Endothelial cell of hepatic sinusoid (primary cell): ENCODE data around the gene FDPS.

ENCODE experiments used
- in situ Hi-C: cut with HindIII; loops from 2 replicates; pipeline ENCODE4 v1.10.0; 2017; ENCODE audit warnings: low sequenced_read_pairs

FDPS gene

DNA sequence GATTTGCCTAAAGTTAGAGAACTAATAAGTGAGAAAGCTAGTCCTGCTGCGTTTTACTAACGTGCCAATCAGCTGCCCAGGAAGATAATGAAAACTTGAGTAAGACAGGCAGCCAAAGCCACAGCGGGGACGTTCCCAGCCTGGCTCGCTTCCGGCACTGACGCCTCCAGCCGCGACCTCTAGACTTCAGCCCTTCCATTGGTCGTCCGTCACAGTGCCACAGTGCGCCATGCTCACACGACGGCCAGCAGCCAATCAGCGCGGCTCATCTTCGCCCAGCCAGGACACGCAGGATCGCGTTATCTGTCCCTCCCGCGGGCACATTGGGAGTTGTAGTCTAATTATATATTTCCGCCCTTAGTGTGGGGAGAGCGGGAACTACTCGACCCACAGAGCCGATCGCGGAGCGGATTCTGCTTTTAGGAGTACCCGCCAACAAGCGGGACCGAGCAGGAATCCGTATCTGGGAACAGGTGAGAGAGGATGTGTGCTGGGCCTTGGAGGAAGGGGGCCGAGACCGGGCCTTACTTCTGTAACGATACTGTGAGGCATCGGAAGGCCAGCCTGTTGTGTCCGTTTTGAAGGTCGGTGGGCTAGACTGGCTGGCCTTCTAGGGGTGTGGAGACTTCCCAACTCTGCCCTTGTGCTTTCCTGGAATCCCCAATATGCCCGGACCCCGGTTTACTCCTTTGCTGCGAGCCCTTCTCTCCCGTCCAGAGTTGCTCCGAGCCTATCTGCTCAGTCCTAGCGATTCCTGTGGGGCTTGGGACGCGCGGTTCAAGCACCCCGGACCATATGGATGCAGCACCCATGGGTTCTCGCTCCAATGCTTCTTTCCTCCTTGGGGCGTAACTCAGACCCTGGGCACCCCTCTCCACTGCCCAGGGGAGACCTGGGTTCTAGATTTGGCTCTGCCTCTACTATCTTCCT lies at the start of gene FDPS:
TSS of gene FDPS (plus strand) at position 374 of the 930 bp plus-strand sequence. CDS start 924 bp downstream, outside the sequence.
- in situ Hi-C loops: no loop called here

DNA sequence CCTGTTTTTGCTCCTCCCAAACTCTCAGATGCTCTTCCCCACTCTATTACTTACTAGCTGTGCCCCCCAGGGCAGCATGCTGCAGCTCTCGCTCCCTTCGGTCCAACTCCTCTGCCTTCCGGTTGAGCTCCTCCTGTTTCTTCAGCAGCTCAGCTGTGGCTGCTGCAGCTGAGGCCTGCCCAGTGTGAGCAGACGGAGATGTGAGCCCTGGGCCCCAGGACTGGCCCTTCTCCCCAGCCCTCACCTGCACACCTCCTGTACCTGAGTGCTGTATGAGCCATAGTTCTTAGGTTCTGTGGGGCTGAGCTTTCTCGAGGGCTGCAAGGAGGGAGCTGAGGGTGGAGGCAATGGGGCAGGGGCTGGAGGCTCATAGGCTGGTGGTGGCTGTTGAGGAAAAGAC lies 48.4 kb upstream of the FDPS start:
- in situ Hi-C loops: no loop called here

DNA sequence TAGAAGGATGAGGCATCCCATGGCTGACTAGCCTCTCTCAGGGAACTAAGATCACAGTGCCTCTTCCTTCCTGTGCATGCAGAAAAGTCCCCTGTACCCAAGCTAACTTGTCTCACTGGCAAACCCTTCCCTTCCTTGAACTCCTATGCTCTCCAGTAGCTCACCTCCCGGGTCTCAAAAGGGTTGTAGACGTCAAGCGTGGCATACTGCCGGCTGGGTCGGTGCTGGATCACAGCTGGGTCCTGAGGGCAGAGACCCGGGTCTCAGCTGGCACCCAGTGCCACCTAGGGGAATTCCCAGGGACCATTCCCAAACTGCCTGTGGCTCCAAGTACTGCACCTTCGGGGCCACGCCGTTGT lies 47.2 kb upstream of the FDPS start:
- in situ Hi-C loops: no loop called here

DNA sequence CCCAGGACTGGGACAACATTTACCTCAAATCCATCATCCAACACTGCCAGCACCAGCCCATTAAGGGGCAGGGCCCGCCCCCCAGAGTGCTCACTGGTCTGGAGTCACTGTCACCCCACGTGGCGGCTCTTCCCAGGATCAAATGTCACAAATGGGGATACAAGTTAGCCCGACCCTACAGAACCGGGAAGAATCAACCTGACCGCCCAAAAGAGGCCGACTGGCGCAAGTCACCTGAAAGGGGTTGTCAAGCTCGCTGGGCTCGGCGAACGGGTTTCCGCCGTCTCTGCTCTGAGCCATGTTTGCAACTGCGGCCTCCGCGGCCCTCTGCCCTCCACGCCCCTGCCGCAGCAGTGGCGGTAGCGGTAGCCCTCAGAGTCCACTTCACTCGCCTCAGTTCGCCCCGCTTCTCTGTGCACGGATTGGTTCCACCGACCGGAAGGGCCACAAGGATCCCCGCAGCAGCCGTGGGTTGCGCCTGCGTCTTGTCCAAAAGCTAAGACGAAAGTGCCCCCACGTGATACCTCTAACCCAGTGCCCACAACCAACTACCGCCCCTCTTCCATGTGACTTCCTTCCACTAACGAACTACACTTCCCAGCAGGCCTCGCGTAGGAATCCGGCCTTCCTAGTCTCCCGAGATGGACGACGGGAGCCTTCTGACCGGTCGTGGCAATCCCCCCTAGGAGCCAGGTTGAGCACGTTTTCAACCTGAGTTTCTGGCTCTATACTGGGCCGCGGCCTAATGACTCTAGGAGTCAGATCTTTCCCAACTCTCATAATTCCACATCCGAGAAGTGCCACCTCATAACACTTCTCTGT lies 46.6 kb upstream of the FDPS start, which contains the start of gene SCAMP3:
TSS of gene SCAMP3 (minus strand) at position 509 of the 822 bp plus-strand sequence. CDS start at position 300, 209 bp downstream.
- in situ Hi-C loops: no loop called here

DNA sequence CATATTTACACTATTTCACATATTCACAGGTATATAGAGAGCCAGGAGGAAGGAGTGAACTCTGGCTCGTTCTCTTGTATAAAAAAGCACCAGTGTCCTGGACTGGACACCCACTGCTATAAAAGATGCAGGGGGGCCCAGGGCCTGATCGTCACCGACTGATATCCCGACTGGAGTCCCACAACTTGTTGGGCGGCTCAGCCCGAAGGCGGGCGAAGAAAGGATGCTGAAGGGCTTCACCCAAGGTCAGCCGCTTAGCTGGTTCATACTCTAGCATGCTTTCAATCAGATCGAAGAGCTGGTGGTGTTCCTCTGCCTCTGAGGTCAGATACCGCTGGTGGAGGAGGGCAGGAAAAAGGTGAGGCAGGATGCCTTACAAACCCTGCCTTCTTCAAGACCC lies 45.6 kb upstream of the FDPS start:
- in situ Hi-C loops: no loop called here

DNA sequence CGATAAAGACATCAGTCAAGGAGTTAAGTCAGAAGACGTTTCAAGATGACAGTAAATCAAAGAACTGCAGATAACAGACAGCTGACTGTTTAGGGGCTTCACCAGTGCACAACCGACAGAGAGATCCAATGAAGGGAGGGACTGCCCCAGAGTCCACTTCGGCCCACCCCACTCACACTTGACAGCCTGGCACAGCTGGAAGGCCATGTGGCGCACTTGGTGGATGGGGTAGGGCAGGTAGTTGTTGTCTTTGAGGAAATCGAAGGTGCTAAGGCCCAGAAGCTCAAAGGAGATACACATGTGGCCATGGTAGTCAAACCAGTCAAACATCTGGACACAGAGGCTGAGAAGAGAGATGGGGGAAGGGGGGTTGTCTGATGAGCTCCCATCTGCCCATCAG lies 42.1 kb upstream of the FDPS start:
- in situ Hi-C loops: no loop called here

DNA sequence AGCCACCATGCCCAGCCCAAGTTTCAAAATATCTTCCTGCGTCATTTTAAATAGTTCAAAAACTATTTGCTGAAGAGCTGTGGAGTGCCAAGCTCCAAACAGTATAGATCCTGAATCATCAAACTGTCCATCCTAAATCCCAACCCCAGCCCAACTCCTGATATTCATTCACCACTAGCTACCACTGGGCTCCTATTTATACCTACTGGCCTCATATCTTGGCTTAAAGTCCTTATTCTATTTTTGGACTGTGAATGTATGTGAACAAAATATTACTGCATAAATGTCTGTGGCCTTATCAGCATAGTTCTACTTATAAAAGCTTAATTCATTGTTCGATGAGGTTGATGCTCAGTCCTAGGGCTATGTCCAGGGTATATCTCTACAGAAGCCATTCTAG lies 41.3 kb upstream of the FDPS start:
- in situ Hi-C loops: no loop called here

DNA sequence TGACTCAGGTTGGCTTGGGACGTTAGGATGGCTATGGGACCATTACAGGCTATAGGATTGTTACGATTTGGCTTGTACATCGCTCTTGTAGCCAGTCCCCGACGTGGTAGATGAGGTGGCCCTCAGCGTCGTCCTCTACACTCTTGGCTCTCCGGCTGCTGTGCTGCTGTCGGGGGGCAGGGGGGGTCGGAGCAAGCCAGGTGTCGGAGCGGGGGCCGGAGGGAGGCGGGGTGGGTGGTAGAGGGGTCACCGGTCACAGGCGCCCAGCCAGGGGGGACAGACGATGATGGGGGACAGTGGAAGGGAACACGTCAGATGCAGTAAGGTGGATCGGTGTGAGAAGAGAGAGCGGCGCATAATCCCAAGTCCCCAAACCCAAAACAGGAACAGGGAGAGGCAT lies 40.0 kb upstream of the FDPS start:
- in situ Hi-C loops: no loop called here

DNA sequence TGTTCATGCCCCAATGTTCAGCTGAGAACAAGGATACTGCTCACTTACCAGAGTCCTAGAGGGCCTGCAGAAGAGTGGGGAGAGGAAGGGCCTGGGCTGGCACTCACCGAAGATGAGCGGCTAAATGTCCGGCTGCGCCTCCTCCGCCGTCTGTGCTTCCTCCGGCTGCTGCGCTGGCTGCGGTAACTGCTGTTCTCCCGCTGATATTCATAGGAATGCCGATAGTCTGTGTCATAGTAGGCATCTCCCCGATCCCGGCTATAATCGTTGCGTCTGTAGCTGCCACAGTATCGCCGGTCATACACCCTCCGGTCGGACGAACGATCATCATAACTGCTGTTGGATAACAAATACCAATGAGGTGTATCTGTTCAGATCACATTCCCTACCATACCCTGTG lies 39.3 kb upstream of the FDPS start:
- in situ Hi-C loops: no loop called here

DNA sequence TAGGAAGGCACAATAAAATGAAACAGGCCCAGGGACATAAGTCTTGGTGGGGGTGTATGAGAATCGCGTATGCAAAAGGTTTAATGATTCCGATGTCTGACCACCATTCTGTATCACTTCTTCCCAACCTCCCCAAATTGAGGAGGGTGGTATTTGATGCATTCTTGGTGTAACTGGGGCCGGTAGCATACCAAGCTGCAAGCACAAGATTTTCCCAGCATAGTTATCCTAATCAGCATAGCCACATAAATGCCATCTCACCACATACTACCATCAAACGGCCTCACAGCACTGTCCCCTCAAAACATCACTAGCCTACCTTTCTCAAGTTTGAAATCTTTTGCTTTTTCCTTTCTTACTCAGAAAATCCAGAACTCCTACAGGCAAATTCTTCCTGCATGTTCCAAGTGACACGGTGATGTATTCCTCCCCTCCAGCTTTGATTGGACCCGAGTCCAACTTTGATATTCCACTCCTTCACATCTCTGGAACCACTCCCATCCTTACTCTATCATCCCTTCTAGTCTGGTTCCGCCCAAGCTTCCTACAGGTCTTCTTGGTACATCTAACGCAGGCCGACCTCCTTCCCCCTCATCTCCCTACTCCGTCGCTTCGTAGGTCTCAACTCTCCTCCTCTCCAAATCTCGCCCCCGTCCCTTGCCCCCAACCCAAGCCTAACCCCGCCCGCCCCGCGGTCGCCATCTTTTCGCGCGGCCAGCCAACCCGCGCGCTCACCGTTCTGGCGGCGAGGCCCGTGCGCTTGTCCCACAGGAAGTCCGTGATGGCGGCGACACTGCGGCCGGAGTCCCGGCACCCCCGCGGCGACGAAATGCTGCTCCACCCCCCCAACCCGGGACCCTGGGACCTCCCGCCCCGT lies 36.0 kb upstream of the FDPS start:
- in situ Hi-C loops: loop anchor here (5.0 kb wide), 1 partner anchor 65 kb away; no protein-coding TSS in a partner anchor

DNA sequence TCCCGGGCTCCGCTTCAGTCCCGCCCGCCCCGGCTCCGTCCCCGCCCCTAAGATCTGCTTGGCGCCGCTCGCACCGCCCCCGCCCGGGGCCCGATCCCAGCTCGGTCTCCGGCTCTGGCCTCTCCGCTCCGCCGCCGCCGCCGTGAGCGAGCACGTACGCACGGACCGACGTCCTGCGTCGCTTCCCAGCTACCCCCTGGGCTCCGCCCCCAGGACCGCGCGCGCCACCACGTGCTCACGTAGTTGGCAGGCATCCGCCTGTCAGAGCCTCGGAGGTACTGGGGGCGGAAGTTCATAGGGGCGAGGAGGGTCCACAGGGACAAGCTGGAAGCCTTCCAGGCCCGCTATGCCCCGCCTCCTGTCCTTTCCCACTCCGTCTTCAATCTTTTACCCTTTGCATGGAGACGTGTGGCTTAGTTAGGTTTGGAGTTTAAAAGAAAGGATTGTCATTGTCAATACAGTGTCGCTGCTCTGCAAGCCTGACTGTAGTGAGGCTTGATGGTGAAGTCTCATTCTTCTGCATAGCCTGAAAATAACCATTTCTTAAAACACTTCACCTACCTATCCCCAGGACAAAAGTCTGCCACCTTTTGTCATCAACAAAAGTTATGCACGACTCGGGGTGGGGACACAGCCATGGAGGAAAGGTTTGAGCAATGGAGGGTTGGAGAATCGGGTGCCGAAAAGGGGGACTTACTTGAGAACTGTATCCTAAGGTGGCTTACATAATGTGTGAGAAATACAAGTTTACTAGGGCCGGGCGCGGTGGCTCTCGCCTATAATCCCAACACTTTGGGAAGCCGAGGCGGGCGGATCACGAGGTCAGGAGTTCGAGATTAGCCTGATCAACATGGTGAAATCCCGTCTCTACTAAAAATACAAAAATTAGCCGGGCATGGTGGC lies 35.1 kb upstream of the FDPS start, which contains the start of gene CLK2:
TSS of gene CLK2 (minus strand) at position 162 of the 903 bp plus-strand sequence. CDS start 2,527 bp downstream, outside the sequence.
- in situ Hi-C loops: loop anchor here (5.0 kb wide), 1 partner anchor 64 kb away; no protein-coding TSS in a partner anchor

DNA sequence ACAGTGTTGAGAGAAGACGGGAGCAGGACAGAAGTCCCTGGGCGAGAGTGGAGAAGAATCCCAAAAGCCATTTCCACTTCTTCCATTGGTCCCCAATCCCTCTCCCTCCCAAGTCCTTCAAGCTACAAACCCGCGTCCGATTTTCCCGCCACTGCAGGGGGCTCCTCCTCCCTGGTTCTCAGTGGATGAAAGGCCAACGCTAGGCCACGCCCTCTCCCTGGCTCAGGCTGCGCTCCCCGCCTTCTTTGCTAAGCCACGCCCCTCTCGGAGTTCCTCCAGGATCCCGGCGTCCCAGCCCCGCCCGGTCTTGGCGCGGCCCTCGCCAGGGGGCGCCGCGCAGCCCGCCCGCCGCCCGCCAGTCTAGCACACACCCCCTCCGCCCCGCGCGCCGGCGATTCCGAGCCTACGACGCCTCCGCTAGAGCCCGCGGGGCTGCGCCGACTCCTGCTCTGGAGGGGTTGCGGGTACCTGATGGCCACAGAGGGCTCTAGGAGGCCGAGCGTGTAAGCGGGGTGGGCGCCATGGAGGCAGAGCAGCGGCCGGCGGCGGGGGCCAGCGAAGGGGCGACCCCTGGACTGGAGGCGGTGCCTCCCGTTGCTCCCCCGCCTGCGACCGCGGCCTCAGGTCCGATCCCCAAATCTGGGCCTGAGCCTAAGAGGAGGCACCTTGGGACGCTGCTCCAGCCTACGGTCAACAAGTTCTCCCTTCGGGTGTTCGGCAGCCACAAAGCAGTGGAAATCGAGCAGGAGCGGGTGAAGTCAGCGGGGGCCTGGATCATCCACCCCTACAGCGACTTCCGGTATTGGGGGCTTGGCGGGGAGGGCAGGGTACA lies 31.4 kb upstream of the FDPS start, which contains the start of gene HCN3:
TSS of gene HCN3 (plus strand) at position 394 of the 832 bp plus-strand sequence. CDS start at position 522, 128 bp downstream.
- in situ Hi-C loops: no loop called here

DNA sequence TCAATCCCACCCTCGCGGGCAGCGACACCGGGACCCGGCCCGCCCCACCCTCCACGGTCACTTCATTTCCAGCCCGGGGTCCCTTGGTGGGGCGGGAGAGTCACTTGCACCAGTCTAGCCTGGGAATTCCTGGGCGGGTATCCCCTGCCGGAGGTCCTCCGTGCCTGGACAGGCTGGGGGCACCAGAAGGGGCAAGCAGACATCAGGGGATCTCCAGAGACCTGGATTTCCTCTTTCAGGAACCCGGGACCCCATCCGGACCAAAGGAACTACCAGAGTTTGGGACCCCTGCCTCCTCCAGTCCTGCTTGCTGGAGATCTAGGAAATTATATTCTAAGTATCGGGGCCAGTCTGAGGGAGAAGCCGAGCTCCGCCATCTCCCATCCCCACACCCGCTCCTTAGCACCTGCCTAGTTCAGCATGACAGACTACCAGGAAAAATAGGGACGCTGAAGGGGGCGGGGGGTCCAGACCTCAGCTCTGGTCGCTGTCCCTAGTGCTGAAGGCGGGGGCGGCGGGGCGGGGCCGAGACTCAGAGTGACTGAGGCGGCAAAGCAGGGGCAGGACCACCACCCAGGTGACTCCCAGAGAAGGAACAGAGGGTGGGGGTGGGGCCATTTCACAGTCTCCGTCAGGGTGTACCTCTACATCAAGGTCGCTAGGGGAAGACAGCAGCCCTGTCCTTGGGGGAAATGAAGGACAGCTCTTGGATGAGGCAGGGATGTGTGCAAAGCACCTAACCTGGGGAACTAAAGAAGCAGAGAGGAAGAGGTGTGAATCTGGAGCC lies 30.6 kb upstream of the FDPS start:
- in situ Hi-C loops: no loop called here

DNA sequence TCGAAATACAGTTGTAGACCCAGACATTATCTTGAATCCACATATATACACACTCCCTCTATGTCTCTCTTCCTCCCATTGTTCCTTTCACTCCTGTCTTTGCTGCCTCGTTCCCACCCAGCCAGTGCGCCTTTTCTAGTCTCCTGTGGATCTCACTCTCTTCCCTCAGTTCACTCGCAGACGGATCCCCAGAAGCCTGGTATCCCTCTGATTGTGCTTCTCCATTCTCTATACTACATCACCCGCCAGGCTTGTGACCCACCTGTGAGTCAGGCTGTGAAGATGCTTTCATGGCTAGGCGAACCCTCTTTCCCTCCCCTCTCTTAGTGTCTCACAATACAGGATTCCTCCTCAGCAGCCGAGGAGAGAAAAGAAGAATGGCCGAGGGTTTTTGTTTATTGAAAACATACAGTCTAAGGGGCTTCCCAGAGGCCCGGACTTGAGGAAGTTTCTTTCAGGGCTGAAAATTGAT lies 29.9 kb upstream of the FDPS start:
- in situ Hi-C loops: no loop called here

DNA sequence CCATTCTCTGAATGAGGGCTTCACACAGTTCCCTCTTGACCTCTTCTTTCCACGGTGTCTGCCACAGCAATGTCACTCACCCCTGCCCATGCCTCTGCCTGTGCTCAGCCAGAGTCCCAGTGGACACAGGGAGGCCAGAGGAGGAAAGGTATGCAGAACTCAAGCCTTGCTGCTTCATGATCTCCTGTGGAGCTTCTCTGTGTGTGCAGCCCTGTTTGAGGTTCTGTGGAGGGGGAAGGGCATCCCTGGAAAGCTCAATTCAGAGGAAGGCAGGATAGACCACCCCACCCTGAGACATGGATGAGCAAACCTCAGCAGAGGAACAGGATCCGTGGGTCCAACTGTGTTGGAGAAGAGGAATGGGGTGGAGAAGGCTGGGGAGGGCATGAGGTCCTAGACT lies 29.4 kb upstream of the FDPS start:
- in situ Hi-C loops: no loop called here

DNA sequence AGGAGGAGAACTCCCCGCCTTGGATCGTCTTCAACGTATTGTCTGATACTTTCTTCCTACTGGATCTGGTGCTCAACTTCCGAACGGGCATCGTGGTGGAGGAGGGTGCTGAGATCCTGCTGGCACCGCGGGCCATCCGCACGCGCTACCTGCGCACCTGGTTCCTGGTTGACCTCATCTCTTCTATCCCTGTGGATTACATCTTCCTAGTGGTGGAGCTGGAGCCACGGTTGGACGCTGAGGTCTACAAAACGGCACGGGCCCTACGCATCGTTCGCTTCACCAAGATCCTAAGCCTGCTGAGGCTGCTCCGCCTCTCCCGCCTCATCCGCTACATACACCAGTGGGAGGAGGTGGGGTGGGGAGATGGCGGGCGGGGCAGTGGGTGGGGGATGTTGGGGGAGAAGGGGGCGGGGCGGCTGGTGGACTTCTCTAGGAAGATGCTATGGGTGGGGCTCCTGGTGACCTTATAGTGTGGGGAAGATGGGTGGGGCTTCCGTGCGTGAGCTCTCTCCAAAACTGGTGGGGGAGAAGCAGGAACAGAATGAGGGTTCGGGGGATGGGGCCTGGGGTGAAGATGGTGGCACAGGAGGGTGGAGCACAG lies 26.1 kb upstream of the FDPS start:
- in situ Hi-C loops: no loop called here

DNA sequence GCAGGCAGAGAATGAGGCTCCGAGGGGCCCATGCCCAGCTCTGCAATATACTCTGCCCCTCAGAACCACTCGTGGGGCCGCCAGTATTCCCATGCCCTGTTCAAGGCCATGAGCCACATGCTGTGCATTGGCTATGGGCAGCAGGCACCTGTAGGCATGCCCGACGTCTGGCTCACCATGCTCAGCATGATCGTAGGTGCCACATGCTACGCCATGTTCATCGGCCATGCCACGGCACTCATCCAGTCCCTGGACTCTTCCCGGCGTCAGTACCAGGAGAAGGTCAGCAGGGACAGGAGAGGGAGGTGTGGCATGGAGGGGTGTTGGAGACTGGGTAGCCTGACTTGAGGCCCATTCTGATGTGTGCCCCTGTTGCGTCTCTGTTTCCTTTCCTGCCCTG lies 24.2 kb upstream of the FDPS start:
- in situ Hi-C loops: no loop called here
